Measurements from ENCODE around the gene PLXNA4. TPM values are rescaled to one million over a fixed set of nuclear protein-coding genes. Genes with fewer than 3 reads are reported as not detected.

PLXNA4 gene
- total RNA-seq, 2 donors from 2014 or later: 2.1 to 8.2 TPM

DNA sequence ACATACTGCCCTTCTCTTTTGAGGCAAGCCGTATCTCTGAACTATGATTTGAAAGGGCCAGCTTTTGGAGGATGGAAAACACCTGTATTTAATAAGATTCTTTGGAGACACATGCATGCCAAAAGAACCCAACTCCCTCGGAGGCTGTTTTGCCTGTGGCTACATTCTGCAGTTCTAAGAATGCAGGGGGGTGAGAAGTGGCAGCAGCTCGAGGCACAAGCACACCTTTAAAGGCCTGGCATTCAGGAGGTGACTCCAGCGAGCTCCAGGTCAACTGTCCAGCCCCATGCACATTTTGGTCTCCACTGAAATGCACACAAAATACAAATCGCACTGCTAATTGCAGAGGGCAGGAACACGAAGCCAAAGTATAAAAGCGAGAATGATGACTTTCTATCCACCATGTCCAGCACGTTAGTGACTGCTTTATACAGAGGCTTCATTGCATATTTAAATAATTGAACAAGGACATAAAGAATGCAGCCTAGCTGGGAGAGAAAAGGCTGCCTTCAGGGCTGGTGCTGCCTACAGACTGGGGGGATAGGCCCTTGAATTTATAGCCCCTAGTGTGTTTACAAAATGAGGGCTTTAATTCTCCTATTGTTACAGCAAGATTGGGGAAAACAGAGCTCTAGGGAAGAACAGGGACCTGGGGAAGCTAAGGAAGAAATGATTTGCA lies 359.3 kb downstream of the PLXNA4 start:
- Histone ChIP-seq H3K4me1 (no peaks in the 10 kb centered on the region), H3K27ac (no peak overlapping the region), H3K9me3 (no peaks in the 10 kb centered on the region), H3K36me3 (replicated peaks in 1 of 2; ENCODE audit: insufficient read depth in 1 of 2, low read depth in 2 of 2) (no peaks in the 10 kb centered on the region), H3K4me3 (no peak overlapping the region), H3K27me3 (no peaks in the 10 kb centered on the region)
- TF ChIP-seq POLR2A (IDR thresholded peaks at IDR 0.05): no peak
- TF ChIP-seq, protein P1, sequence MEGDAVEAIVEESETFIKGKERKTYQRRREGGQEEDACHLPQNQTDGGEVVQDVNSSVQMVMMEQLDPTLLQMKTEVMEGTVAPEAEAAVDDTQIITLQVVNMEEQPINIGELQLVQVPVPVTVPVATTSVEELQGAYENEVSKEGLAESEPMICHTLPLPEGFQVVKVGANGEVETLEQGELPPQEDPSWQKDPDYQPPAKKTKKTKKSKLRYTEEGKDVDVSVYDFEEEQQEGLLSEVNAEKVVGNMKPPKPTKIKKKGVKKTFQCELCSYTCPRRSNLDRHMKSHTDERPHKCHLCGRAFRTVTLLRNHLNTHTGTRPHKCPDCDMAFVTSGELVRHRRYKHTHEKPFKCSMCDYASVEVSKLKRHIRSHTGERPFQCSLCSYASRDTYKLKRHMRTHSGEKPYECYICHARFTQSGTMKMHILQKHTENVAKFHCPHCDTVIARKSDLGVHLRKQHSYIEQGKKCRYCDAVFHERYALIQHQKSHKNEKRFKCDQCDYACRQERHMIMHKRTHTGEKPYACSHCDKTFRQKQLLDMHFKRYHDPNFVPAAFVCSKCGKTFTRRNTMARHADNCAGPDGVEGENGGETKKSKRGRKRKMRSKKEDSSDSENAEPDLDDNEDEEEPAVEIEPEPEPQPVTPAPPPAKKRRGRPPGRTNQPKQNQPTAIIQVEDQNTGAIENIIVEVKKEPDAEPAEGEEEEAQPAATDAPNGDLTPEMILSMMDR (IDR thresholded peaks at IDR 0.05): no peak
- ATAC-seq: no peak
- no peak for DNase-seq
- intact Hi-C loops (cut with DNase I): no loop called here
- WGBS, 2 donors: 67 to 70% methylated on average over 8 of the region's 8 CpGs

DNA sequence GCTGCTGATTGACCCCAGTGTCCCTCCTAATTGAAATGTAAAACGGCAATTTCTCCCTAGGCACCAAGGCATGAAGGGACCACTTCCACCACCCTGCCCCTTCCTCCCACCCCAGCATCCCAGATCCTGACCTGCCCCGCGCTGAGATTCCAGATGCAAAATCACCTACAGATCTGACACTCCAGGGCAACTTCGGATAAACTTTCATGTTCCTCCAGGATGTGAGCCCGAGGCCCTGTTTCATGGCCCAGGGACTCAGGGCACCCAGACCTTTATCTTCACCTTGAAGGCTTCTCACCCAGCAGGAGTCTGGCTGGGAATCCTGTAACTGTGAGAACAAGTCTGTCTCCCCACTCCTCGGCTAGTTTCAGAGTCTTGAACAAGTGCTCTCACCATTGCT lies 361.8 kb downstream of the PLXNA4 start:
- WGBS, 2 donors: 75 to 77% methylated on average over 6 of the region's 6 CpGs

DNA sequence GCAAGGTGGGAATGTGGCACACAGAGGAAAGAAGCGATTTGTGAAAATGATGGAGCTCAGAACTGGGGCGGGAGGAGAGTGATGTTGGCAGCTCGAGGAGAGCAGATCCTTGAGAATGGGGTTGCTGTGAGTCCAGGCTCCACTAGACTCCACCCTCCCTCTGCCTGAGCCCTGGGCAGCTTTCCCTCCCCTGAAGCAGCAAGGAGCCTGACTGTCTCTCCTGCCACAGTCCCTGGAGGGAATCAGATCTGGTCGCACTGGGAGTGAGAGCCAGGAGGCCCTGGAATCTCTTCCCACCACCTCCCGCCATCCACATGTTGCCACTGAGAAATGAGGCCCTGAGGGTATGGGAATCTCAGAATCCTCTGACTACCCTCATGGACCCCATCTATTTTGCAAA lies 362.7 kb downstream of the PLXNA4 start:
- WGBS, 2 donors: 75 to 83% methylated on average over 5 of the region's 5 CpGs

More for the DNA sequence above, 361.8 kb downstream of the PLXNA4 start:
- no peak overlapping the region for H3K4me3 ChIP-seq
- H3K4me1 ChIP-seq: no peaks in the 10 kb centered on the region
- no peaks in the 10 kb centered on the region for H3K27me3 ChIP-seq
- no peak for DNase-seq
- H3K36me3 ChIP-seq (replicated peaks in 1 of 2; ENCODE audit: insufficient read depth in 1 of 2, low read depth in 2 of 2): no peaks in the 10 kb centered on the region
- TF ChIP-seq, protein P1 (IDR thresholded peaks at IDR 0.05): no peak
- no peak for TF ChIP-seq POLR2A (IDR thresholded peaks at IDR 0.05)
- no peak overlapping the region for H3K27ac ChIP-seq
- no peak for ATAC-seq
- no peaks in the 10 kb centered on the region for H3K9me3 ChIP-seq
- intact Hi-C loops (cut with DNase I): no loop called here

DNA sequence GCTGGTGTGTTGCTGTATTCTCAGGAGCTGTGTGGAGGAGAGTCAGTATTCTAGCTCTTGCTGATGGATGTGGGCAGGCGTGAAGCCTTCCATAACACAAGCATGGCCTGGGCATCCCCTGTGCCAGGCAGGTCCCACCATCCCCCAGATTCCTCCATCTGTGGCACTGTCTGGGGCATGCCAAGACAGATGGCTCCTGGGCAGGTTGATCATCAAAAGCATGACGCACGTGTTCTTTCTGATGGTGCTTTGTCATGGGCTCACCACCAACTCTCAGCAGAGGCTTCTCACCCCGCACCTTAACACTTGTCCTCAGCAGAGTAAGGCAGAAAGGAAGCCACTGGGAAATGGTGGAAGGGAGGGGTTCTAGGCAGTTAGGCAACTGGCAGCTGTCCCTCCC lies 364.3 kb downstream of the PLXNA4 start:
- TF ChIP-seq, protein P1 (IDR thresholded peaks at IDR 0.05): no peak
- TF ChIP-seq POLR2A (IDR thresholded peaks at IDR 0.05): no peak
- intact Hi-C loops (cut with DNase I): no loop called here
- no peak for ATAC-seq
- Histone ChIP-seq H3K4me1 (peaks cover 5% of the 10 kb centered on the region), H3K27ac (no peak overlapping the region), H3K4me3 (no peak overlapping the region), H3K9me3 (no peaks in the 10 kb centered on the region), H3K36me3 (replicated peaks in 1 of 2; ENCODE audit: insufficient read depth in 1 of 2, low read depth in 2 of 2) (no peaks in the 10 kb centered on the region), H3K27me3 (no peaks in the 10 kb centered on the region)
- no peak for DNase-seq
- 79% methylated on average over 4 of the region's 4 CpGs; no CpG with 5 or more reads in 1 of the 2 donors for WGBS, 2 donors

More for the DNA sequence above, 362.7 kb downstream of the PLXNA4 start:
- no peak for ATAC-seq
- H3K9me3 ChIP-seq: no peaks in the 10 kb centered on the region
- no peak overlapping the region for H3K27ac ChIP-seq
- no peaks in the 10 kb centered on the region for H3K36me3 ChIP-seq (replicated peaks in 1 of 2; ENCODE audit: insufficient read depth in 1 of 2, low read depth in 2 of 2)
- no peak overlapping the region for H3K4me3 ChIP-seq
- intact Hi-C loops (cut with DNase I): no loop called here
- no peaks in the 10 kb centered on the region for H3K27me3 ChIP-seq
- no peak for DNase-seq
- TF ChIP-seq, protein P1 (IDR thresholded peaks at IDR 0.05): no peak
- no peak for TF ChIP-seq POLR2A (IDR thresholded peaks at IDR 0.05)
- H3K4me1 ChIP-seq: peaks cover under 1% of the 10 kb centered on the region

DNA sequence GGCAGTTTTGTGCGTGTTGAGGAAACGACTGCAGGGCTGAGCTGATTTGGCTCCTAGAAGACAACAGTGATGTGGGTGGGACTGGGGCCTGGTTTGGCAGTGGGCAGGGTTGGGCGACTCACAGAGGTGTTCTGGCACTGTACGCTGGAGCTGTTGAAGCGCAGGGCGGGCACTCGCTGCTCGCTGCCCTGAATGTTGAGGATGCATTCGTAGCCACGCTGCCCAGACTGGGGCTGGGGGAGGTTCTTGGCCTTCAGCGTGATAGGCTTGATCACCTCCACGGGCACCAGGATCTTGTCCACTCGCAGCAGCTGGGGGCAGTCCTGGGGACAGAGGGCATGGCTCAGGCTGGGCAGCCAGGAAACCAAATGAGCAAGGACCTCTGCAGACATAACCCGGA lies 365.4 kb downstream of the PLXNA4 start:
- intact Hi-C loops (cut with DNase I): no loop called here
- 91 to 94% methylated on average over 8 to 14 of the region's 14 CpGs for WGBS, 2 donors

More for the DNA sequence above, 365.4 kb downstream of the PLXNA4 start:
- Histone ChIP-seq H3K27me3 (no peaks in the 10 kb centered on the region), H3K4me3 (no peak overlapping the region), H3K36me3 (replicated peaks in 1 of 2; ENCODE audit: insufficient read depth in 1 of 2, low read depth in 2 of 2) (no peaks in the 10 kb centered on the region), H3K27ac (no peak overlapping the region), H3K4me1 (peaks cover 5% of the 10 kb centered on the region), H3K9me3 (no peaks in the 10 kb centered on the region)
- DNase-seq (no peak), ATAC-seq (no peak)
- TF ChIP-seq, protein P1 (IDR thresholded peaks at IDR 0.05): no peak
- no peak for TF ChIP-seq POLR2A (IDR thresholded peaks at IDR 0.05)

All from body of pancreas (tissue), 4 donors.